Right renal cortex interstitium (tissue), 3 donors: ENCODE data around the gene PUSL1. TPM values are rescaled to one million over a fixed set of nuclear protein-coding genes. Genes with fewer than 3 reads are reported as not detected.
A peak's percentile ranks its signal among the peaks of the same experiment; 100 is the strongest.

ENCODE experiments used
- DNase-seq, 3 donors: peaks; one replicate each; pipeline ENCODE4 v3.0.0-alpha.2; 2013; ENCODE audit warnings: low read depth in 3 of 3, low spot score in 2 of 3
- polyA plus RNA-seq, 3 donors: library from polyadenylated mRNA; unstranded; fragments of 120-200 nt; gene quantifications; one replicate each; pipeline ENCODE4 v1.2.1, GENCODE V29; 2013; ENCODE audit not compliant: insufficient read length in 3 of 3

The PUSL1 gene
- polyA plus RNA-seq, 3 donors, result 5.4 to 6.3 (median 5.8) TPM

DNA sequence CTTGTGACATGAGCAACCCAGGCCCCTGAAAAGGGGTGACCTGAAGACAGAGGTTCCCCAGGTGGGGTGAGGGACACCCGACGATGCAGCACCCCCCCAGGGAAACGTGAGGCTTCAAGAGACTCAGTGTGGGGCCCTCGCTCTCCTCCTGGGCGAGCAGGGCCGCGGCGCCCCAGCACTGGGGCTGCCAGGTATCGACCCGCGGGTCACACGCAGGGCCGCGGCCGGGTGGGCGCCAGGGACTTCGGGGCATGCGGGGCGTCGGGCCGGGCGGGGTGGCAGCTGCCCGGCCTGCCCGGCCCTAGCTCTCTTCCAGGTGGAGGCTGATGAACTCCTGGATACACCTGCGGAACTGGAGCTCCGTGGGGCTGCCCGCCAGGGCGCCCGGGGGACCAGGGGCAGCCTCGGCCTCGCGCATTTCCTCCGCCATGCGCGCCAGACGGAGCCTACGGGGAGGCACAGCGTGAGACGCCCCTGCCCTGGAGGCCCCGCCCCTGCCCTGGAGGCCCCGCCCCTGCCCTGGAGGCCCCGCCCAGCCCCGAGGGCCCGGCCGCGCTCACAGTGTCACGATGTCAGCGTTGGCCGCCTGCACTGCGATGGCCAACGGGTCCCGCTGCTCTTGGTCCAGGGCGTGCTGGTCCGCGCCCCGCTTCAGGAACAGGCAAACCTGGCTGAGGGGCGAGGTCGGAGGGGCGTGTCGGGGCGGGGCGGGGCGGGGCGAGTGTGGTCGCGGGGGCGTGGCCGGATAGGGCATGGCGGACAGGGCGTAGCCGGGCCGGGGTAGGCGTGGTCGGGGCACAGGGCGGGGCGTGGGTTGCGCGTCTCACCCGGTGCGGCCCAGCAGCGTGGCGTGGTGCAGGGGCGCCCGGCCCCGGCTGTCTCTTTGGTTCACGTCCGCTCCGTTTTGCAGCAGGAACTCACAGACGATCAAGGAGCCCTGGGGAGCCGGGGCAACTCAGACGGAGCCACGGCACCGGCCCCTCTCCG lies 14.8 kb upstream of the PUSL1 start:
- no peak for DNase-seq

GRCh38 chr1:1294250-1294890 lies 14.0 kb upstream of the PUSL1 start:
- no peak for DNase-seq

GRCh38 chr1:1295154-1295923 lies 13.1 kb upstream of the PUSL1 start:
- DNase-seq, result no peak

DNA sequence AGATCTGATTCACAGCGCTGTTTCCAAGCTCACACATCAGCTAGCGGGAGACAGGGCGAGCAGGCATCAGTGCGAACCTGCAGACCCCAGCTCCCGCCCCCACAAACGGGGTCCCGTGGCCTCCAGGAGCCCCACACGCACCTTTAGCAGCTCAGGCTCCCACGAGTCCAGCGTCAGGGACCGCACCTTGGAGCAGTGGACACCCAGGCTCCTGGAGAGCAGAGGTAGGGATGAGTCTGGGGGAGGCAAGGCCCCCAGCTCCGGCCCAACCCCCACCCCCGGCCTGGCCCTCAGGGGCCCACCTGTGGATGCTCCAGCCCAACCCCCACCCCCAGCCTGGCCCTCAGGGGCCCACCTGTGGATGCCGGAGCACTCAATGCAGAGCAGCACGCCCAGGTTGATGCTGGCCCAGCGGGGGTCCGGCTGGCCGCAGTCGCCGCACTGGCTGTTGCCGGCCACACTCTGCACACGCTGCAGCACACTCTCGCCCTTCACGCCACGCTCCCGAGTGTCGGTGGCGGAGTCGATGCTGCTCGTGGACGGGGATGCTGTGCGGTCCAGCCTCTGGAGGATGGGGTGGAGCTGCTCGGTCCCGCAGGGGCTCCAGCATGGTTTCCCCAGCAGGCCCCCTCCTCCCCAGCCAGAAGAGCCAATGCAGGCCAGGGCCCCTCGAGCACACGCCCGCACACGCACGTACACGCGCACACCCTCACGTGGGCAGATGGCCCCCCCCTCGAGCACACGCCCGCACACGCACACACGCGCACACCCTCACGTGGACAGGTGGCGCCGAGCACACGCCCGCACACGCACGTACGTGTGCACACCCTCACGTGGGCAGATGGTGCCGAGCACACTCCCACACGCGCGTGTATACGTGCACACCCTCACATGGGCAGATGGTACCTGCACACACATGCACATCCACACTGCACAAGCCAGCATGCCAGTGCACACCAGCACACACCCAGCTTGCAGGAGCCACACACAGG lies 12.0 kb upstream of the PUSL1 start:
- DNase-seq, result no peak

GRCh38 chr1:1297802-1298424 lies 10.5 kb upstream of the PUSL1 start:
- no peak for DNase-seq

- DNase-seq, result no peak
Measured at GRCh38 chr1:1298861-1299685, 9.3 kb upstream of the PUSL1 start.

DNA sequence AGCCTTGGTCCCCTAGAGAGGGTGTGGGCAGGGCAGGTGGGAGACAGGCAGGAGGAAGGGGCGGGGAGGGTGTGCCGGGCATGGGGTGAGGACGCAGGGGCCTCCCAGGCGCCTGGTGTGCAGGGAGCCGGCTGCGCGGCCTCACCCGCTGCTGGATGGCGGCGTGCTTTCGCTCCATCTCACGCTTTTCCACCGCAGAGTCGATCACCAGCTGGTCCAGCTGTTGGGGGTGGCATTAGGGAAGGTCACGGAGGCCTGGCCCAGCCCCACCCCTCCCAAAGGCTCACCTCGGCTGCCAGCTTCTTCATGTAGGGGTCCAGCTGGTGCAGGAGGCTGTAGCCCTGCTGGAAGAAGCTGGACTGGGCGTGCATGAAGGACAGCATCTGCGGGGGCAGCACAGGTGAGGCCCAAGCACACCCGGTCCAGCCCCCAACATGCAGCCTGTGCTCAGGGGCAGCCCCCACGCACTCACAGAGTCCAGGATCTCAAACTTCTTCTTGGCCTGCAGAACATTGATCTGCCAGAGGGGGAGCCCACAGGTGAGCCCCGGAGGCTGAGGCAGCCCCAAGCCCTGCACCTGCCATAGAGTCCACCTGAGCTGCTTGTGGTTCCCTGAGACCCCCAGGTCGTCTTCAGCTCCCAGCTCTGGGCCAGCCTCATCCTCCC lies 8.6 kb upstream of the PUSL1 start:
- DNase-seq, result no peak

GRCh38 chr1:1300352-1300739 lies 8.1 kb upstream of the PUSL1 start:
- DNase-seq, result no peak

DNA sequence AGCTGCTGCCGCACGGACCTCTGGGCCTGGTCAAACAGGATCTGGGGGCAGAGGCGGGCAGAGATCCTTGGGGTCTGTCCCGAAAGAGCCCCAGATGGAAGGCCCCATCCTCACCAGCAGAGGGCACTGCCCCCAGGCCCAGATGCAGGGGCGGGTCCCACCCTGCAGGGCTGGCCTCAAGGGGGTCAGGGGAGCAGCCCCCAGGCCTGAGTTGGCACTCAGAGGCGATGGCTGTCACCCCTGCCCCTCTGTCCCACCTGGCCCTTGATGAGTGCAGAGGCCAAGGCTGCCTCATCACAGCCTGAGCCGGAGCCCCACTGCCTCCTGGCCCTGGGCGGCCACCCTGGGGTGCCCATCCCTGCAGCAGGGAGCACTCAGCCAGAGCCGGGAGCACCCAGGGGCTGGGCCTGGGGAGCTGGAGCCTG lies 6.4 kb upstream of the PUSL1 start:
- DNase-seq, result no peak

- no peak for DNase-seq
Measured at GRCh38 chr1:1302951-1303509, 5.4 kb upstream of the PUSL1 start.

GRCh38 chr1:1303736-1304135 lies 4.7 kb upstream of the PUSL1 start:
- no peak for DNase-seq

- DNase-seq, result peak in 2 of 3 donors; percentile 39 to 52
Measured at GRCh38 chr1:1304331-1305299, 3.8 kb upstream of the PUSL1 start.

DNA sequence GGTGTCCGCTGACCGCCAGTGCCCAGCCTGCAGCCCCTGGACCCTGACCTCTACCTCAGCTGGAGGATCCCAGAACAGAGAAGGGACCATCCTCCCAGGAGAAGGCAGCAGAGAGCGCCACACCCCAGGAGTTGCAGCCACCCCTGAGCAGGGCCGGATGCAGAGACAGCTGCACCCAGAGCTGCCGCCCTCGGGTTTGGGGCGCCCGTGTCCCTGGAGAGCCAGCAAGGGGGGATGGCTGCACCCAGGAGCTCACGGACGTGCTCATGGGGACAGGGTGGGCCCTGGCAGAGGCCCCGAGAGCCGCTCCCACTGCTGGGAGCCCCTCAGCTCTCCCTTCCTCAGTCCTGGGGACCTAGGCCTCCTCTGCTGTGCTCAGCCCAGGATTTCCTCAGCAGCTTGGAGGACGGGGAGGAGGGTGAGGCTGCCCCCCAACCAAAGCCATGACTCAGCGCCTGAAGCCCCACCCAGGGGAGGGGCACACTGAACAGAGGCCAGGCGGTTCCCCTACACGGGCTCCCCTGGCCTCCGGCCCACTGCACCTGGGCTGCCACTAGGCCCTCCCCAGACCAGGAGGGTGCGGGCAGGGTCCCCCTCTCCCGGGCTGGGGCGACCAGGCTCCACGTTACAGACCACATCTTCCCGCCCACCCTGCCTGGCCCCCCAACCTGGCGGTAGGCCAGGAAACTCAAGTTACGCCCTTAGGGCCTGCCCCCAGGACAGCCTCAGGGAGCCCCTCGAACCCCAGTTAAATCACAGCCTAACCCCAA lies 2.9 kb upstream of the PUSL1 start:
- DNase-seq, result no peak

GRCh38 chr1:1306070-1306660 lies 2.2 kb upstream of the PUSL1 start:
- DNase-seq, result no peak

DNA sequence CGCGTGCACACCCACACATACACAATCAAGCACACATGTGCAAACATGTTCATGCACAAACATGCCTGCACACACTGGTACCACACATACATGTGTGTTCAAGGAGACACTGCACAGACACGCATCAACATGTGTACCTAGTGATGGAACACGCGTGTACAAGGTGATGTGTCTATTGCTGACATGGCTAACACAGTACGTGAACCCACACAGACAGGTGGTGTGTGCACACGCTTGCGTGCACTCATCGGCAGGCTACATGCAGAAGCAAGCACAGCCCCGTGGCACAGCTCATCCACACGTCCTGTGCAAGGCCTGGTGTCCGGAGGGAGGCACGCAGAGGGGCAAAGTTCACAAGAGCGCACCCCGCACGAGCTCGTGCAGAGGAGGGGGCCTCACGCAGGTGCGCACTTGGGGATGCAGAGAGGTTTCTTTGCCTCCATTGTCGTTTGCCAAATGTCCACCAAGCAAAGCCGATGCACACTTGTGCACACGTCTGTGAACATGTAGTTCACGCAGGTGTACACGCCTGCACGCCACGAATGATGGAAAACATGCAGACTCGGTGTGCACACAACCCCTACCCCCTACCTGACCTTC lies 1.6 kb upstream of the PUSL1 start:
- DNase-seq, result no peak
